IMR-90 (cell line): ENCODE measurements around the gene RMC1. TPM values are rescaled to one million over a fixed set of nuclear protein-coding genes. Genes with fewer than 3 reads are reported as not detected.

Experiments
- ATAC-seq: fragments of 200-7000 bp; cut with Tn5 transposase; 2 replicates; pipeline ENCODE4 v1.9.1; 2020; ENCODE audit warnings: low read depth, mild to moderate bottlenecking, moderate library complexity
- BruUV-seq: library from RNA; stranded (reverse); fragments of 400-500 nt; replicated peaks from 2 replicates; lab custom pipeline; 2021; lab: Mats Ljungman, UMichigan
- CTCF ChIA-PET: fragments of 300-600 bp; formaldehyde crosslinking; extraction: SDS; loops from one replicate; lab custom pipeline; 2021; ENCODE audit warnings: antibody characterized with exemption; lab: Yijun Ruan, JAX
- POLR2A ChIA-PET: fragments of 300-600 bp; sonication (Branson Sonifier 250); formaldehyde crosslinking; loops from one replicate; lab custom pipeline; 2022; ENCODE audit warnings: antibody characterized with exemption; ENCODE audit not compliant: unreplicated experiment; lab: Charles Lee
- DNase-seq: peaks from one replicate; pipeline ENCODE4 v3.0.0; 2013
- H2AFZ ChIP-seq: replicated peaks from 2 replicates; pipeline ENCODE3; 2013; ENCODE audit warnings: low read length, mild to moderate bottlenecking; ENCODE audit not compliant: poor library complexity
- H2AK5ac ChIP-seq: 2 replicates; pipeline ENCODE4 v1.6.1; 2013; ENCODE audit warnings: low read depth, low read length, inconsistent platforms
- H2AK9ac ChIP-seq: replicated peaks from 2 replicates; pipeline ENCODE3; 2013; ENCODE audit warnings: mild to moderate bottlenecking, low read depth, low read length, moderate library complexity; ENCODE audit not compliant: poor library complexity
- H2BK120ac ChIP-seq: 2 replicates; pipeline ENCODE4 v1.6.1; 2013; ENCODE audit warnings: low read depth, low read length, inconsistent platforms
- H2BK15ac ChIP-seq: 3 replicates; pipeline ENCODE4 v1.6.1; 2013; ENCODE audit warnings: low read depth, low read length, inconsistent platforms
- H2BK20ac ChIP-seq: 2 replicates; pipeline ENCODE4 v1.6.1; 2013; ENCODE audit warnings: low read depth, mild to moderate bottlenecking, inconsistent platforms, low read length, moderate library complexity
- H2BK5ac ChIP-seq: 2 replicates; pipeline ENCODE4 v1.6.1; 2013; ENCODE audit warnings: mild to moderate bottlenecking, low read depth, low read length, inconsistent platforms; ENCODE audit not compliant: poor library complexity, severe bottlenecking
- H3K14ac ChIP-seq: replicated peaks from 2 replicates; pipeline ENCODE4 v1.6.1; 2013; ENCODE audit warnings: low read depth, low read length, inconsistent platforms
- H3K18ac ChIP-seq: 2 replicates; pipeline ENCODE4 v1.6.1; 2013; ENCODE audit warnings: low read depth, low read length, control low read depth
- H3K23ac ChIP-seq: 2 replicates; pipeline ENCODE4 v1.6.1; 2013; ENCODE audit warnings: low read depth, low read length, inconsistent platforms
- H3K27ac ChIP-seq: 2 replicates; pipeline ENCODE4 v1.5.1; 2013; ENCODE audit warnings: mild to moderate bottlenecking, control low read depth, low read length; ENCODE audit not compliant: insufficient read depth
- H3K27me3 ChIP-seq: 2 replicates; pipeline ENCODE4 v1.6.1; 2013; ENCODE audit warnings: low read length; ENCODE audit not compliant: control insufficient read depth, insufficient read depth
- H3K36me3 ChIP-seq: 2 replicates; pipeline ENCODE4 v1.6.1; 2013; ENCODE audit warnings: low read length, mixed read lengths; ENCODE audit not compliant: control insufficient read depth, insufficient read depth
- H3K4ac ChIP-seq: 2 replicates; pipeline ENCODE4 v1.6.1; 2013; ENCODE audit warnings: low read depth, low read length, inconsistent platforms
- H3K4me1 ChIP-seq: 2 replicates; pipeline ENCODE4 v1.6.1; 2013; ENCODE audit warnings: low read length, mixed read lengths; ENCODE audit not compliant: control insufficient read depth, insufficient read depth
- H3K4me2 ChIP-seq: 2 replicates; pipeline ENCODE4 v1.6.1; 2013; ENCODE audit warnings: low read depth, mild to moderate bottlenecking, control low read depth, low read length, moderate library complexity
- H3K4me3 ChIP-seq: 2 replicates; pipeline ENCODE4 v1.5.1; 2013; ENCODE audit warnings: low read depth, mild to moderate bottlenecking, control low read depth, low read length, moderate library complexity; ENCODE audit not compliant: insufficient read depth
- H3K56ac ChIP-seq: 2 replicates; pipeline ENCODE4 v1.6.1; 2013; ENCODE audit warnings: low read length, inconsistent platforms; ENCODE audit not compliant: insufficient read depth; ENCODE audit errors: extremely low read depth
- H3K79me1 ChIP-seq, 2 experiments: 2 replicates each; pipeline ENCODE4 v1.6.1; 2013; ENCODE audit warnings: low read length in 2 of 2, inconsistent platforms in 1 of 2, low read depth in 1 of 2
- H3K9ac ChIP-seq: 2 replicates; pipeline ENCODE4 v1.6.1; 2013; ENCODE audit warnings: low read depth, low read length, control low read depth
- H3K9me1 ChIP-seq: 2 replicates; pipeline ENCODE4 v1.6.1; 2013; ENCODE audit warnings: low read length, inconsistent platforms; ENCODE audit not compliant: insufficient read depth
- H3K9me3 ChIP-seq: 2 replicates; pipeline ENCODE4 v1.6.1; 2013; ENCODE audit warnings: low read length; ENCODE audit not compliant: control insufficient read depth, insufficient read depth
- H4K20me1 ChIP-seq: 2 replicates; pipeline ENCODE4 v1.6.1; 2013; ENCODE audit warnings: low read length, inconsistent platforms; ENCODE audit not compliant: insufficient read depth
- H4K5ac ChIP-seq: 2 replicates; pipeline ENCODE4 v1.6.1; 2013; ENCODE audit warnings: mild to moderate bottlenecking, low read depth, low read length, control low read depth
- H4K8ac ChIP-seq, 2 experiments: 2 replicates each; pipeline ENCODE4 v1.6.1; 2013; ENCODE audit warnings: low read depth in 2 of 2, low read length in 2 of 2, control low read depth in 1 of 2, inconsistent platforms in 1 of 2
- H4K91ac ChIP-seq: 2 replicates; pipeline ENCODE4 v1.6.1; 2013; ENCODE audit warnings: low read depth, low read length, inconsistent platforms; ENCODE audit not compliant: insufficient read depth
- BHLHE40 ChIP-seq: fragments of 150-350 bp; IDR thresholded peaks from 2 replicates; pipeline ENCODE4 v1.6.1; 2016; ENCODE audit warnings: mild to moderate bottlenecking, low read depth, low read length
- CEBPB ChIP-seq: IDR thresholded peaks from 2 replicates; pipeline ENCODE4 v1.6.1; 2012; ENCODE audit warnings: low read depth, low read length, improper control_type of control experiment
- CHD1 ChIP-seq: IDR thresholded peaks from 2 replicates; pipeline ENCODE4 v1.6.1; 2012; ENCODE audit warnings: low read depth, low read length, improper control_type of control experiment
- CTCF ChIP-seq: conservative IDR thresholded peaks from 2 replicates; pipeline ENCODE4 v1.5.1; 2012; ENCODE audit warnings: mild to moderate bottlenecking, low read depth, low read length, improper control_type of control experiment
- FOS ChIP-seq: fragments of 150-350 bp; IDR thresholded peaks from 2 replicates; pipeline ENCODE4 v1.6.1; 2016; ENCODE audit warnings: low read depth, low read length
- MAFK ChIP-seq: IDR thresholded peaks from 2 replicates; pipeline ENCODE4 v1.6.1; 2012; ENCODE audit warnings: low read depth, low read length, improper control_type of control experiment
- MXI1 ChIP-seq: IDR thresholded peaks from 2 replicates; pipeline ENCODE4 v1.6.1; 2012; ENCODE audit warnings: low read depth, mild to moderate bottlenecking, low read length, moderate library complexity, borderline replicate concordance
- NFE2L2 ChIP-seq: fragments of 150-350 bp; IDR thresholded peaks from 2 replicates; pipeline ENCODE4 v1.6.1; 2016; ENCODE audit warnings: low read depth, mild to moderate bottlenecking, low read length
- POLR2A ChIP-seq: IDR thresholded peaks from 2 replicates; pipeline ENCODE4 v1.6.1; 2012; ENCODE audit warnings: mild to moderate bottlenecking, low read depth, low read length
- RAD21 ChIP-seq: IDR thresholded peaks from 2 replicates; pipeline ENCODE4 v1.6.1; 2012; ENCODE audit warnings: low read length, improper control_type of control experiment
- RCOR1 ChIP-seq: IDR thresholded peaks from 2 replicates; pipeline ENCODE4 v1.6.1; 2012; ENCODE audit warnings: mild to moderate bottlenecking, low read length, improper control_type of control experiment; ENCODE audit not compliant: insufficient replicate concordance
- SMC3 ChIP-seq: fragments of 150-350 bp; IDR thresholded peaks from 2 replicates; pipeline ENCODE4 v1.6.1; 2016; ENCODE audit warnings: low read depth, mild to moderate bottlenecking, antibody characterized with exemption, low read length, moderate library complexity
- WGBS, 2 experiments: methylation state at CpG; one replicate each; pipeline versions ENCODE4 v1.1.5 to v1.1.7; 2013; ENCODE audit warnings: missing lambda C conversion rate in 2 of 2; ENCODE audit not compliant: insufficient read length in 1 of 2; ENCODE audit errors: extremely low coverage in 2 of 2; 5-methylcytosine and 5-hydroxymethylcytosine counted together
- dilution Hi-C: fragments of 300-500 bp; cut with HindIII; formaldehyde crosslinking; loops from one replicate; pipeline ENCODE4 v1.14.3; 2018; ENCODE audit warnings: low sequenced_read_pairs; ENCODE audit not compliant: unreplicated experiment
- in situ Hi-C: fragments of 300-500 bp; cut with MboI; formaldehyde crosslinking; loops from 3 replicates; pipeline ENCODE4 v1.14.3; 2019; ENCODE audit warnings: low sequenced_read_pairs, inconsistent platforms, mixed read lengths
- intact Hi-C: fragments of 100-400 bp; cut with micrococcal nuclease; formaldehyde crosslinking; loops from 2 replicates; pipeline ENCODE4 v1.10.0; 2022
- polyA plus RNA-seq, 3 experiments: library from polyadenylated mRNA; depleted of rRNA; stranded (reverse); fragments of >200 nt; gene quantifications; 2 replicates each; pipeline ENCODE4 v1.2.3, GENCODE V29; 2012; ENCODE audit warnings: low replicate concordance in 1 of 3
- total RNA-seq: library from RNA; depleted of rRNA; stranded (reverse); fragments of >200 nt; gene quantifications from 2 replicates; pipeline ENCODE4 v1.2.3, GENCODE V29; 2012
- TF ChIP-seq, protein P1 (sequence below): fragments of 150-350 bp; IDR thresholded peaks from 2 replicates; pipeline ENCODE4 v1.6.1; 2017; ENCODE audit warnings: mild to moderate bottlenecking, antibody characterized with exemption, low read length, low read depth
- TF ChIP-seq, protein P2 (sequence below): fragments of 150-350 bp; IDR thresholded peaks from 2 replicates; pipeline ENCODE4 v1.6.1; 2016; ENCODE audit warnings: low read depth, mild to moderate bottlenecking, low read length, moderate library complexity, borderline replicate concordance

The RMC1 gene
- total and polyA plus RNA-seq, 2 of the 4 experiments (the other 2 are of a cell fraction), result 14.2 to 18.0 TPM

DNA sequence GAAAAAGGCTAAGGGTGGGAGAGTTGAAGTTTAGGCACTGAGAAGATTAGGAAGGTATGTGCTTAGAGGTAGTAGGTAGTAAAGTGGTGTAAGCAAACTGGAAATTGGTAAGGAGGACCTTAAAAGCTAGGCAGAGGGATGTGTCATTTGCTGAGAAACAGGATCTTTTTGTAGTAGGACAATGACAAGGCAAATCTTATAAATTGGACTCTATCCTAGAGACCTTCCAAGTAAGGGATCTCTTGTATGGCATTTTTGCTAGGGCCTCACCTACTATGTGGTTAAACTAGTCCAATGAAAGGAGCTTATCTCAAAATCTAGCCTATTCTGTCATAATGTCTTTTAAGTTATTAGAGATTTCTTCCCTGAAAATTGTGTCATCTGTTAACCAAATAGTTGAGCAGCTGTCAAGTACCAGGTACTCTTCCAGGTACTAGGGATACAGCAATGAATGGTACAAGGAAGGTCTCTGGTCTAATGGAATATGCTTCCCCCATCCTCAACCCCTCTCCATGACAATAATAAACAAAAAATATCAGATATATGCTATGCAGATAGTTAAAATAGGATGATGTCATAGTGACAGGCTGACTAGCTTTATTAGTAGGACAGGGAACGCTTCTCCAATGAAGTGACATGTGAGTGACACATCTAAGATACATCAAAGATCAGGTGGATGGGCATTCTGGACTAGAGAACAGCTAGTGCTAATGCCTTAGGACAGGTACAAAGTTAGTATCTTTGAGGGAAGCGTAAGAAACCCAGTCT lies 32.5 kb upstream of the RMC1 start:
- H3K36me3 ChIP-seq, result peaks cover 59% of the 10 kb centered on the region
- H3K23ac ChIP-seq, result no peak overlapping the region
- ChIA-PET POLR2A (no interaction called here), CTCF (no interaction called here)
- H3K4me3 ChIP-seq, result no peak overlapping the region
- BruUV-seq, result no TSS peak
- peaks cover 16 to 36% of the 10 kb centered on the region in 2 experiments; a peak in 3 of 4 replicates for H3K79me1 ChIP-seq
- no peaks in the 10 kb centered on the region for H3K9me1 ChIP-seq
- in situ Hi-C loops (no loop called here), intact Hi-C loops (no loop called here), dilution Hi-C loops (no loop called here)
- no peak overlapping the region for H4K5ac ChIP-seq
- 93% methylated on average over 2 of the region's 2 CpGs; no CpG with 5 or more reads in 1 of the 2 experiments for WGBS, 2 experiments
- peaks cover 3% of the 10 kb centered on the region; the same call in 1 of the 2 replicates for H4K20me1 ChIP-seq
- no peak overlapping the region for H3K18ac ChIP-seq
- H4K8ac ChIP-seq, result no peak overlapping the region
- H3K9ac ChIP-seq, result no peak overlapping the region
- ATAC-seq (no peak), DNase-seq (no peak)
- no peaks in the 10 kb centered on the region for H3K27me3 ChIP-seq
- H3K4ac ChIP-seq, result no peak overlapping the region
- no peak overlapping the region for H2BK20ac ChIP-seq
- no peak overlapping the region for H3K27ac ChIP-seq
- H4K91ac ChIP-seq, result no peak overlapping the region
- no peak overlapping the region for H2BK5ac ChIP-seq
- H3K4me2 ChIP-seq, result no peak overlapping the region
- H3K4me1 ChIP-seq, result no peaks in the 10 kb centered on the region
- H2AK9ac ChIP-seq, result no peak overlapping the region
- H3K14ac ChIP-seq, result no peak overlapping the region
- no peaks in the 10 kb centered on the region for H3K9me3 ChIP-seq
- no peak overlapping the region for H2AK5ac ChIP-seq
- H3K56ac ChIP-seq, result no peak overlapping the region
- TF ChIP-seq FOS (no peak), NFE2L2 (no peak; the same call in 1 of the 2 replicates), MAFK (no peak), SMC3 (no peak), RCOR1 (no peak), BHLHE40 (no peak), RAD21 (no peak), POLR2A (no peak), CHD1 (no peak), MXI1 (no peak), CEBPB (no peak), CTCF (no peak)
- TF ChIP-seq, protein P1, sequence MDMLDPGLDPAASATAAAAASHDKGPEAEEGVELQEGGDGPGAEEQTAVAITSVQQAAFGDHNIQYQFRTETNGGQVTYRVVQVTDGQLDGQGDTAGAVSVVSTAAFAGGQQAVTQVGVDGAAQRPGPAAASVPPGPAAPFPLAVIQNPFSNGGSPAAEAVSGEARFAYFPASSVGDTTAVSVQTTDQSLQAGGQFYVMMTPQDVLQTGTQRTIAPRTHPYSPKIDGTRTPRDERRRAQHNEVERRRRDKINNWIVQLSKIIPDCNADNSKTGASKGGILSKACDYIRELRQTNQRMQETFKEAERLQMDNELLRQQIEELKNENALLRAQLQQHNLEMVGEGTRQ, result no peak
- TF ChIP-seq, protein P2, sequence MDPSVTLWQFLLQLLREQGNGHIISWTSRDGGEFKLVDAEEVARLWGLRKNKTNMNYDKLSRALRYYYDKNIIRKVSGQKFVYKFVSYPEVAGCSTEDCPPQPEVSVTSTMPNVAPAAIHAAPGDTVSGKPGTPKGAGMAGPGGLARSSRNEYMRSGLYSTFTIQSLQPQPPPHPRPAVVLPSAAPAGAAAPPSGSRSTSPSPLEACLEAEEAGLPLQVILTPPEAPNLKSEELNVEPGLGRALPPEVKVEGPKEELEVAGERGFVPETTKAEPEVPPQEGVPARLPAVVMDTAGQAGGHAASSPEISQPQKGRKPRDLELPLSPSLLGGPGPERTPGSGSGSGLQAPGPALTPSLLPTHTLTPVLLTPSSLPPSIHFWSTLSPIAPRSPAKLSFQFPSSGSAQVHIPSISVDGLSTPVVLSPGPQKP, result no peak
- H2BK120ac ChIP-seq, result no peak overlapping the region
- no peak overlapping the region for H2AFZ ChIP-seq
- H2BK15ac ChIP-seq, result no peak overlapping the region
